PFSK-1 (cell line): Measurements from ENCODE around the gene TIAL1.

Experiments used
- FOXP2 ChIP-seq: optimal IDR thresholded peaks from 2 replicates; pipeline ENCODE3; 2011; ENCODE audit warnings: borderline replicate concordance, control low read depth, inconsistent platforms; ENCODE audit not compliant: insufficient read depth; ENCODE audit errors: extremely low read length, extremely low read depth
- POLR2AphosphoS5 ChIP-seq: IDR thresholded peaks from 2 replicates; pipeline ENCODE4 v1.6.1; 2012; ENCODE audit warnings: low read depth, mild to moderate bottlenecking, control low read depth, low read length, moderate library complexity
- SIN3A ChIP-seq: IDR thresholded peaks from 2 replicates; pipeline ENCODE4 v1.6.1; 2012; ENCODE audit warnings: mild to moderate bottlenecking, low read length, moderate library complexity, borderline replicate concordance; ENCODE audit not compliant: insufficient read depth
- TAF1 ChIP-seq: IDR thresholded peaks from 2 replicates; pipeline ENCODE4 v1.6.1; 2012; ENCODE audit warnings: low read length, control low read depth, borderline replicate concordance; ENCODE audit not compliant: insufficient read depth
- TF ChIP-seq, protein P1 (sequence below), 2 experiments: IDR thresholded peaks; 2 replicates each; pipeline versions ENCODE4 v1.6.1 to v1.8.0; 2011 to 2012; ENCODE audit warnings: low read depth in 2 of 2, low read length in 2 of 2, control low read depth in 1 of 2, inconsistent platforms in 1 of 2, mild to moderate bottlenecking in 1 of 2, moderate library complexity in 1 of 2; ENCODE audit not compliant: insufficient read depth in 1 of 2

The TIAL1 gene

DNA sequence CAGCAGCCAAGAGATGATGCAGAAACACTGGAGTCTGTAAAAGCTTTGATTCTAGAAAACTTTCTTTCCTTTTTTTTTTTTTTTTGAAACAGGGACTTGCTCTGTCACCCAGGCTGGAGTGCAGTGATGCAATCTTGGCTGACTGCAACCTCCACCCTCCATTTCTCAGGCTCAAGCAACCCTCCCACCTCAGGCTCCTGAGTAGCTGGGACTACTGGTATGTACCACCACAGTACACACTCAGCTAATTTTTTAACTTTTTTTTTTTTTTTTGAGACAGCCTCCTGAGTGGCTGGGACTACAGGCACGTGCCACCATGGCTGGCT is 37.4 kb upstream of the TIAL1 start:
- no peak for TF ChIP-seq TAF1
- TF ChIP-seq FOXP2 = no peak
- TF ChIP-seq POLR2AphosphoS5 = no peak
- TF ChIP-seq, protein P1, sequence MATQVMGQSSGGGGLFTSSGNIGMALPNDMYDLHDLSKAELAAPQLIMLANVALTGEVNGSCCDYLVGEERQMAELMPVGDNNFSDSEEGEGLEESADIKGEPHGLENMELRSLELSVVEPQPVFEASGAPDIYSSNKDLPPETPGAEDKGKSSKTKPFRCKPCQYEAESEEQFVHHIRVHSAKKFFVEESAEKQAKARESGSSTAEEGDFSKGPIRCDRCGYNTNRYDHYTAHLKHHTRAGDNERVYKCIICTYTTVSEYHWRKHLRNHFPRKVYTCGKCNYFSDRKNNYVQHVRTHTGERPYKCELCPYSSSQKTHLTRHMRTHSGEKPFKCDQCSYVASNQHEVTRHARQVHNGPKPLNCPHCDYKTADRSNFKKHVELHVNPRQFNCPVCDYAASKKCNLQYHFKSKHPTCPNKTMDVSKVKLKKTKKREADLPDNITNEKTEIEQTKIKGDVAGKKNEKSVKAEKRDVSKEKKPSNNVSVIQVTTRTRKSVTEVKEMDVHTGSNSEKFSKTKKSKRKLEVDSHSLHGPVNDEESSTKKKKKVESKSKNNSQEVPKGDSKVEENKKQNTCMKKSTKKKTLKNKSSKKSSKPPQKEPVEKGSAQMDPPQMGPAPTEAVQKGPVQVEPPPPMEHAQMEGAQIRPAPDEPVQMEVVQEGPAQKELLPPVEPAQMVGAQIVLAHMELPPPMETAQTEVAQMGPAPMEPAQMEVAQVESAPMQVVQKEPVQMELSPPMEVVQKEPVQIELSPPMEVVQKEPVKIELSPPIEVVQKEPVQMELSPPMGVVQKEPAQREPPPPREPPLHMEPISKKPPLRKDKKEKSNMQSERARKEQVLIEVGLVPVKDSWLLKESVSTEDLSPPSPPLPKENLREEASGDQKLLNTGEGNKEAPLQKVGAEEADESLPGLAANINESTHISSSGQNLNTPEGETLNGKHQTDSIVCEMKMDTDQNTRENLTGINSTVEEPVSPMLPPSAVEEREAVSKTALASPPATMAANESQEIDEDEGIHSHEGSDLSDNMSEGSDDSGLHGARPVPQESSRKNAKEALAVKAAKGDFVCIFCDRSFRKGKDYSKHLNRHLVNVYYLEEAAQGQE (IDR thresholded peaks at IDR 0.05; ENCODE audit: insufficient read depth in 1 of 2, low read depth in 2 of 2, low read length in 2 of 2) = no peak
- no peak for TF ChIP-seq SIN3A

DNA sequence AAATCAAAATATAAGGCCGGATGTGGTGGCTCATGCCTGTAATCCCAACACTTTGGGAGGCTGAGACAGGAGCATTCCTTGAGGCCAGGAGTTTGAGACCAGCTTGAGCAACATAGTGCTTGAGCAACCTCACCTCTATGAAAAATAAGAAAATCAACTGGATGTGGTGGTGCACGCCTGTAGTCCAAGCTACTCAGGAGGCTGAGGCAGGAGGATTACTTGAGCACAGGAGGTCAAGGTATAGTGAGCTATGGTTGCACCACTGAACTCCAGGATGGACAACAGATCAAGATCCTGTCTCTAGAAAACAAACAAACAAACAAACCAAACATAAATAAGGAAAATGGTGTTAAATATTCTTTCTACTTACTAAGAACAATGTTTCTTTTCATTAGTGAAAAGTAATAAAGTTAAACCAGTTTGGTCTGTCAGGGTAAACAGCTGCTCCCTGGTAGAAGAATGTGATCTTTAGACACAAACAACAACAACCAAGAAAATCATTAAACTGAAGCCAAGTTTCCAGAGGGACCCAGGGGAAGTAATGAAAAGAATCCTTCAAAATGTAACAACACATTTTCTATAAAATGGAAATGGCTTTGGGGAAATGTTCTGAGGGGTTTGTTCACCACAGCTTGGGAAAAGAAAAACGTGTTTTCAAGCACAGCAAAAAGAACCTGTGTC is 36.9 kb upstream of the TIAL1 start:
- TF ChIP-seq, protein P1 (IDR thresholded peaks at IDR 0.05; ENCODE audit: insufficient read depth in 1 of 2, low read depth in 2 of 2, low read length in 2 of 2) = no peak
- no peak for TF ChIP-seq FOXP2
- TF ChIP-seq TAF1 = no peak
- TF ChIP-seq POLR2AphosphoS5 = no peak
- TF ChIP-seq SIN3A = no peak

DNA sequence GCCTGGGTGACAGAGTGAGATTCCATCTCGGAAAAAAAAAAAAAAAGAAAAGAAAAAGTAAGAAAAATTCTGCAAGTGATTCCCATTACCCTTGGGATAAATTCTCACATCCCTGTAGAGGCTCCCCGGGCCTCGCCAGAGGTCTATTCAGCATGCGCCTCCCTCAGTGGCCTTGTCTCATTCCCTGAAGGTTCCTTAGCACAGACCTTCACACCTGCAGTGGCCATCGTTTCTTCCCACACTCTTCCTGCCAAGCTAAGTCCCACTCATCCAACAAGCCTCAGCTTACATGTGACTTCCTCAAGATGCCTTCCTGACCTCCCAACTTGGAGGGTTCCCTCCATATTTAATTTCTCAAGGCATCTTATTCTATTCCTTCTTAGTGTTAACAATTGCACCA is 33.5 kb upstream of the TIAL1 start:
- TF ChIP-seq, protein P1 (IDR thresholded peaks at IDR 0.05; ENCODE audit: insufficient read depth in 1 of 2, low read depth in 2 of 2, low read length in 2 of 2) = no peak

DNA sequence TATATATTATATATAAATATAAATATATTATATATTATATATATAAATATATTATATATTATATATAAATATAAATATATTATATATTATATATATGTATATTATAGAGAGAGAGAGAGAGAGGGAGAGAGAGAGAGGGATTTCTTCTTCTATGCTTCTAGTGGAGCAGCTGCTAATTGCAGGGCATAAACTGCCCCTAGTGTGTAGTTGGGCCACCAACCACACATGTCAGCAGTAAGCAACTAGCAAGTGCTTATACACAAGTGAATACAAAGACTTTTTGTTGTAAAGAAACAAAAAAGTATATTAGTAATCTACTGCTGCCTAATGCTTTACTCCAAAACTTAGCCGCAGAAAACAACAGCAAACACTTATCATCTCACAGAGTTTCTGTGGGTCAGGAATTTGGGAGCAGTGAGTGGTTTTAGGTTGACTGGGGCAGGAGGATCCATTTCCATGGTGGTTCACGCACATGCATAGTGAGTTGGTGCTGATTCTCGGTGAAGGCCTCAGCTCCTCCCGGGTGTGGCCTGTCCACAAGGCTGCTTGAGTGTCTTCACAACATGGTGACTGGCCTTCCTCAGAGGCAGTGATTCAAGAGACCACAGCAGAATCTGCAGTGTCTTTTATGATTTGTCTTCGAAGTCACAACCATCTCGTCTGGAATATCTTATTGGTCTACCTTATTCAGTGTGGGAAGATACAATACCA is 29.0 kb upstream of the TIAL1 start:
- TF ChIP-seq TAF1 = no peak
- no peak for TF ChIP-seq POLR2AphosphoS5
- TF ChIP-seq FOXP2 = no peak
- no peak for TF ChIP-seq SIN3A
- TF ChIP-seq, protein P1 (IDR thresholded peaks at IDR 0.05; ENCODE audit: insufficient read depth in 1 of 2, low read depth in 2 of 2, low read length in 2 of 2) = no peak

DNA sequence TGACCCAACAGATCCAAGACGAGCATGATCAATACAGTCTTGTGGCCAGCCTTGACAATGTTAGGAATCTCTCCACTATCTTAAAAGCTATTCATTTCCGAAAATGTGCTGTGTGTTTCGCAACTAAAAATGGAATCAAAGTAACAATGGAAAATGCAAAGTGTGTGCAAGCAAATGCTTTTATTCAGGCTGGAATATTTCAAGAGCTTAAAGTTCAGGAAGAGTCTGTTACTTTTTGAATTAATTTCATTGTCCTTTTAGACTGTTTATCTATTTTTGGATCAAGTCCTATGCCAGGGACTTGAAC is 24.3 kb upstream of the TIAL1 start:
- TF ChIP-seq TAF1 (no peak), POLR2AphosphoS5 (no peak), SIN3A (no peak), FOXP2 (no peak)
- TF ChIP-seq, protein P1 (IDR thresholded peaks at IDR 0.05; ENCODE audit: insufficient read depth in 1 of 2, low read depth in 2 of 2, low read length in 2 of 2) = no peak
